ENCODE data around the gene CNOT9.

Gene CNOT9

DNA sequence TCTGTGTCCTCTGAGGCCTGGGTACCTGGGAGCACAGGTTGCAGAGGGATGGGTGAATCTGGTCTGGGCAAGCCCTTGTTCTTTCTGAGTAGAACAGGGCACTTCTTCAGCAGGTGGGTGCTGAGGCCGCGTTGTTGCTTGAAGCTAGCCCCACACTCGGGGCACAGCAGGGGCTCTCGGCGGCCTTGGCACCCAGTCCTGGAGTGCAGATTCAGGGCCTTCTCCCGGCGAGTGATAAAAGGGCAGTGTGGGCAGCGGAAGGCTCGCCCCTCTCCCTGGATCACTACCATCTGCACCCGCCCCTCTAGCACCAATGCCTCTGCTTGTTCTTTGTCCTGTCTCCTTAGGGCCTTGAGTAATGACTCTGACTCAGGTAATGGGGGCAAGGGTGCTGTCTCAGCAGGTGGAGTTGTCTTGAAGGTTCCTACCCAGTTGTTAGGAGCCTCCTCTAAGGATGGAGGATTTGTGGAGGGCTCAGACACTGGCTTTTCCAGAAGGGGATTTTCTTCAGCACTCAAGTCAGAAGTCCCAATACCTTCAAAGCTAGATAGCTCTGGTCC lies 75.2 kb downstream of the CNOT9 start:
- DNase-seq (ENCODE audit: low read depth) = peak; percentile 69
- no peak for TF ChIP-seq CTCF (IDR thresholded peaks at IDR 0.05; ENCODE audit: insufficient read depth, low read depth, low read length, missing control alignments)
- H3K4me3 ChIP-seq (ENCODE audit: low read length) = no peak overlapping the region

GRCh38 chr2:218644721-218645120 lies 76.1 kb downstream of the CNOT9 start:
- no peak for TF ChIP-seq CTCF (IDR thresholded peaks at IDR 0.05; ENCODE audit: insufficient read depth, low read depth, low read length, missing control alignments)
- DNase-seq (ENCODE audit: low read depth) = no peak
- H3K4me3 ChIP-seq (ENCODE audit: low read length) = no peak overlapping the region

- TF ChIP-seq CTCF (IDR thresholded peaks at IDR 0.05; ENCODE audit: insufficient read depth, low read depth, low read length, missing control alignments) = no peak
- H3K4me3 ChIP-seq (ENCODE audit: low read length) = no peak overlapping the region
- DNase-seq (ENCODE audit: low read depth) = peak; percentile 93
These were observed 76.5 kb downstream of the CNOT9 start for GRCh38 chr2:218645126-218645525.

All from epithelial cell of esophagus (primary cell).